ENCODE measurements around the gene ATF7IP2. TPM values are rescaled to one million over a fixed set of nuclear protein-coding genes. Genes with fewer than 3 reads are reported as not detected.
"Not testable (repeated sequence)": the region's sequence is repeated elsewhere in the genome, so short reads cannot be mapped to it uniquely, and the experiment has no call there.

The ATF7IP2 gene
- total RNA-seq, 1 experiment from 2014 or later: 7.4 TPM

DNA sequence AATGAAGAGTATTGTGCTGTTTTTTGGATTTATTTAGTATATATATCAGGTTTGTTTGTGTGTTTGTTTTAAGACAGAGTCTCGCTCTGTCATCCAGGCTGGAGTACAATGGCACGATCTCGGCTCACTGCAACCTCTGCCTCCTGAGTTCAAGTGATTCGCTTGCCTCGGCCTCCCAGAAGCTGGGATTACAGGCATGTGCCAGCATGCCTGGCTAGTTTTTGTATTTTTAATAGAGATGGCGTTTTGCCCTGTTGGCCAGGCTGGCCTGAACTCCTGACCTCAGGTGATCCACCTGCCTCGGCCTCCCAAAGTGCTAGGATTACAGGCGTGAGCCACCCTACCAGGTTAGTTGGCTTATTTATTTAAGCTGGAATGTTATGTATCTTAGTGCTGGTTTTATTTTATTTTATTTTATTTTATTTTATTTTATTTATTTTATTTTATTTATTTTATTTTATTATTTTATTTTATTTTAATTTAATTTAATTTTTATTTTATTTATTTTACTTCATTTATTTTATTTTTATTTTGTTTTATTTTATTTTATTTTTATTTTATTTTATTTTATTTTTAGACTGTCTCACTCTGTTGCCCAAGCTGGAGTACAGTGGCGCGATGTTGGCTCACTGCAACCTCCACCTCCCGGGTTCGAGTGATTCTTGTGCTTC lies 43.6 kb downstream of the ATF7IP2 start:
- H3K79me2 ChIP-seq (ENCODE audit: insufficient read depth, low read length); H3K4me2 ChIP-seq (ENCODE audit: low read length); BruUV-seq (replicated peaks); CTCF ChIA-PET; RAD21 ChIA-PET (ENCODE audit: low non-redundant PET in 1 of 2, low total read pairs in 2 of 2, uncharacterized antibody in 2 of 2, unreplicated experiment in 2 of 2); H3K4me3 ChIP-seq (replicated peaks in 1 of 2; ENCODE audit: low read depth in 1 of 2, low read length in 2 of 2); H2AFZ ChIP-seq (ENCODE audit: low read depth, low read length, poor library complexity, severe bottlenecking); H3K9me2 ChIP-seq (ENCODE audit: insufficient read depth); POLR2A ChIA-PET; H3K9ac ChIP-seq (ENCODE audit: low read length); H3K9me3 ChIP-seq (ENCODE audit: control insufficient read depth in 1 of 2, insufficient read depth in 1 of 2, low read depth in 1 of 2, low read length in 2 of 2); H3K27me3 ChIP-seq (ENCODE audit: insufficient read depth, low read length); H4K20me1 ChIP-seq (ENCODE audit: insufficient read depth); ATAC-seq; intact Hi-C loops (cut with micrococcal nuclease); DNase-seq (ENCODE audit: low read depth, low spot score); H3K36me3 ChIP-seq (ENCODE audit: control insufficient read depth in 1 of 2, insufficient read depth in 2 of 2, low read length in 2 of 2): not testable (repeated sequence)
- Histone ChIP-seq H3K27ac (ENCODE audit: low read depth, low read length) (peak overlapping the region; percentile 2; the same call in 1 of the 2 replicates), H3K4me1 (ENCODE audit: control insufficient read depth in 1 of 2, insufficient read depth in 2 of 2, low read length in 2 of 2) (peaks cover 0 to 10% of the 10 kb centered on the region in 2 experiments; a peak in 2 of 4 replicates)

- ChIA-PET RAD21 (ENCODE audit: low non-redundant PET in 1 of 2, low total read pairs in 2 of 2, uncharacterized antibody in 2 of 2, unreplicated experiment in 2 of 2) (no interaction called here), CTCF (no interaction called here), POLR2A (no interaction called here)
- Histone ChIP-seq H3K36me3 (ENCODE audit: control insufficient read depth in 1 of 2, insufficient read depth in 2 of 2, low read length in 2 of 2) (peaks cover 0 to 6% of the 10 kb centered on the region in 2 experiments; a peak in 1 of 4 replicates), H3K79me2 (ENCODE audit: insufficient read depth, low read length) (no peaks in the 10 kb centered on the region), H3K9me2 (ENCODE audit: insufficient read depth) (no peaks in the 10 kb centered on the region), H2AFZ (ENCODE audit: low read depth, low read length, poor library complexity, severe bottlenecking) (no peak overlapping the region), H3K4me2 (ENCODE audit: low read length) (no peak overlapping the region), H3K9ac (ENCODE audit: low read length) (no peak overlapping the region), H3K4me1 (ENCODE audit: control insufficient read depth in 1 of 2, insufficient read depth in 2 of 2, low read length in 2 of 2) (no peaks in the 10 kb centered on the region), H3K27me3 (ENCODE audit: insufficient read depth, low read length) (no peaks in the 10 kb centered on the region), H4K20me1 (ENCODE audit: insufficient read depth) (no peaks in the 10 kb centered on the region), H3K9me3 (ENCODE audit: control insufficient read depth in 1 of 2, insufficient read depth in 1 of 2, low read depth in 1 of 2, low read length in 2 of 2) (peaks cover 0 to 4% of the 10 kb centered on the region in 2 experiments; a peak in 2 of 4 replicates), H3K27ac (ENCODE audit: low read depth, low read length) (no peak overlapping the region), H3K4me3 (replicated peaks in 1 of 2; ENCODE audit: low read depth in 1 of 2, low read length in 2 of 2) (no peak overlapping the region)
- DNase-seq (ENCODE audit: low read depth, low spot score) (no peak), ATAC-seq (no peak)
- no peak for TF ChIP-seq FOSL1 (IDR thresholded peaks at IDR 0.05; ENCODE audit: low read depth)
- TF ChIP-seq YY1 (IDR thresholded peaks at IDR 0.05; ENCODE audit: extremely low read depth, insufficient replicate concordance, low read depth, low read length): no peak
- TF ChIP-seq ZFX (IDR thresholded peaks at IDR 0.05): no peak
- TF ChIP-seq MAX (IDR thresholded peaks at IDR 0.05): no peak
- TF ChIP-seq CEBPB (IDR thresholded peaks at IDR 0.05; ENCODE audit: low read depth): no peak
- TF ChIP-seq ZNF274 (IDR thresholded peaks at IDR 0.05; ENCODE audit: low read depth, low read length): no peak
- TF ChIP-seq SIN3A (IDR thresholded peaks at IDR 0.05; ENCODE audit: low read depth): no peak
- TF ChIP-seq SP1 (IDR thresholded peaks at IDR 0.05; ENCODE audit: low read depth): no peak
- TF ChIP-seq ELF1 (IDR thresholded peaks at IDR 0.05; ENCODE audit: borderline replicate concordance, low read depth): no peak
- TF ChIP-seq JUND (IDR thresholded peaks at IDR 0.05): no peak
- TF ChIP-seq SRF (IDR thresholded peaks at IDR 0.05; ENCODE audit: low read depth): no peak
- no peak for TF ChIP-seq EZH2phosphoT487 (IDR thresholded peaks at IDR 0.05; ENCODE audit: borderline replicate concordance)
- intact Hi-C loops (cut with micrococcal nuclease): no loop called here
- BruUV-seq (replicated peaks): no TSS peak
Measured at GRCh38 chr16:10441726-10442125, 55.9 kb downstream of the ATF7IP2 start.
